A673 (cell line): ENCODE results near the gene FNDC1.

ENCODE experiments used
- CTCF ChIP-seq: fragments of 300-800, 200-600 bp; sonication (generic); conservative IDR thresholded peaks from 2 replicates; pipeline ENCODE4 v1.5.1; 2017; ENCODE audit warnings: low read depth, mild to moderate bottlenecking, antibody characterized with exemption, low read length, moderate library complexity, mixed read lengths
- EZH2 ChIP-seq: fragments of 200-600 bp; sonication (generic); IDR thresholded peaks from 2 replicates; pipeline ENCODE4 v1.6.1; 2017; ENCODE audit warnings: borderline replicate concordance, low read depth, mild to moderate bottlenecking, mixed read lengths, antibody characterized with exemption, low read length; ENCODE audit not compliant: poor library complexity, severe bottlenecking

- TF ChIP-seq CTCF, result no peak
- TF ChIP-seq EZH2, result no peak
These were observed 135.4 kb downstream of the FNDC1 start for GRCh38 chr6:159304641-159305040.
